ENCODE results near the gene HDAC10. TPM values are rescaled to one million over a fixed set of nuclear protein-coding genes. Genes with fewer than 3 reads are reported as not detected.
A peak's percentile ranks its signal among the peaks of the same experiment; 100 is the strongest.
"Not testable (repeated sequence)": the region's sequence is repeated elsewhere in the genome, so short reads cannot be mapped to it uniquely, and the experiment has no call there.

HDAC10 gene
- total and polyA plus RNA-seq, 7 donors, result 7.2 to 47.4 (median 12.5) TPM

GRCh38 chr22:50207383-50208140, 43.5 kb downstream of the HDAC10 start:
- H3K27ac ChIP-seq, result no peak overlapping the region
- no peaks in the 10 kb centered on the region for H3K9me3 ChIP-seq
- H3K4me3 ChIP-seq, result no peak overlapping the region
- H3K36me3 ChIP-seq, result peaks cover 4 to 74% (median 27%) of the 10 kb centered on the region in 4 donors
- DNase-seq, result no peak
- TF ChIP-seq POLR2A (IDR thresholded peaks at IDR 0.05) (no peak), POLR2AphosphoS5 (IDR thresholded peaks at IDR 0.05) (no peak), EP300 (IDR thresholded peaks at IDR 0.05) (no peak), CTCF (IDR thresholded peaks at IDR 0.05) (no peak)
- H3K27me3 ChIP-seq, result no peaks in the 10 kb centered on the region
- intact Hi-C loops (cut with DNase I), result loop anchor here (10.0 kb wide), 1 partner anchor 423 kb away; no protein-coding TSS in a partner anchor
- 61 to 73% methylated on average over 23 of the region's 23 CpGs for WGBS, 2 donors
- peaks cover 0 to 27% (median 14%) of the 10 kb centered on the region in 4 donors for H3K4me1 ChIP-seq

GRCh38 chr22:50206599-50206998, 44.5 kb downstream of the HDAC10 start:
- H3K9me3 ChIP-seq, result no peaks in the 10 kb centered on the region
- H3K27me3 ChIP-seq, result no peaks in the 10 kb centered on the region
- H3K4me3 ChIP-seq, result no peak overlapping the region
- peak; percentile 82 for DNase-seq
- WGBS, 2 donors, result 51 to 62% methylated on average over 10 of the region's 10 CpGs
- H3K4me1 ChIP-seq, result peaks cover 0 to 37% (median 24%) of the 10 kb centered on the region in 4 donors
- peaks cover 4 to 64% (median 23%) of the 10 kb centered on the region in 4 donors for H3K36me3 ChIP-seq
- TF ChIP-seq CTCF (IDR thresholded peaks at IDR 0.05), result no peak
- no peak for TF ChIP-seq POLR2A (IDR thresholded peaks at IDR 0.05)
- no peak for TF ChIP-seq POLR2AphosphoS5 (IDR thresholded peaks at IDR 0.05)
- no peak for TF ChIP-seq EP300 (IDR thresholded peaks at IDR 0.05)
- intact Hi-C loops (cut with DNase I), result loop anchor here (10.0 kb wide), 1 partner anchor 422 kb away; no protein-coding TSS in a partner anchor
- H3K27ac ChIP-seq, result peak overlapping the region in 1 of 4 donors; percentile 17

GRCh38 chr22:50205781-50206569, 45.1 kb downstream of the HDAC10 start:
- Histone ChIP-seq H3K27ac (no peak overlapping the region), H3K4me3 (no peak overlapping the region), H3K9me3 (no peaks in the 10 kb centered on the region), H3K27me3 (no peaks in the 10 kb centered on the region), H3K36me3 (peaks cover 4 to 58% (median 21%) of the 10 kb centered on the region in 4 donors), H3K4me1 (peaks cover 0 to 40% (median 27%) of the 10 kb centered on the region in 4 donors)
- TF ChIP-seq POLR2AphosphoS5 (IDR thresholded peaks at IDR 0.05) (no peak), POLR2A (IDR thresholded peaks at IDR 0.05) (no peak), CTCF (IDR thresholded peaks at IDR 0.05) (no peak), EP300 (IDR thresholded peaks at IDR 0.05) (no peak)
- intact Hi-C loops (cut with DNase I), result loop anchor here (10.0 kb wide), 1 partner anchor 421 kb away; no protein-coding TSS in a partner anchor
- DNase-seq, result no peak
- 94 to 95% methylated on average over 45 of the region's 45 CpGs for WGBS, 2 donors

DNA sequence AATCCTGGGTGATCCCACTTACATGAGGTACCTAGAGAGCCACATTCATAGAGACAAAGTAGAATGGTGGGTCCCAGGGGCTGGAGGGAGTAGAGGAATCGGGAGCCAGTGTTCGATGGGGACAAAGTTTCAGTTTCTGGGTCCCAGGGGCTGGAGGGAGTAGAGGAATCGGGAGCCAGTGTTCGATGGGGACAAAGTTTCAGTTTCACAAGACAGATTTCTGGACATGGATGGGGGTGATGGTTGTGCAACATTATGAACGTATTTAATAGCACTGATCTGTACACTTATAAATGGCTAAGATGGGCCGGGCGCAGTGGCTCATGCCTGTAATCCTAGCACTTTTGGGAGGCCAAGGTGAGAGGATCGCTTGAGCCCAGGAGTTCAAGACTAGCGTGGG, 46.1 kb downstream of the HDAC10 start:
- not testable (repeated sequence) for H3K4me3 ChIP-seq, DNase-seq, H3K9me3 ChIP-seq, H3K27ac ChIP-seq, H3K27me3 ChIP-seq
- WGBS, 2 donors, result 92 to 93% methylated on average over 9 of the region's 9 CpGs
- intact Hi-C loops (cut with DNase I), result loop anchor here (5.0 to 10.0 kb wide), 2 partner anchors 273 to 420 kb away; no protein-coding TSS in a partner anchor
- peaks cover 0 to 42% (median 29%) of the 10 kb centered on the region in 4 donors for H3K4me1 ChIP-seq
- H3K36me3 ChIP-seq, result peaks cover 0 to 48% (median 13%) of the 10 kb centered on the region in 4 donors

DNA sequence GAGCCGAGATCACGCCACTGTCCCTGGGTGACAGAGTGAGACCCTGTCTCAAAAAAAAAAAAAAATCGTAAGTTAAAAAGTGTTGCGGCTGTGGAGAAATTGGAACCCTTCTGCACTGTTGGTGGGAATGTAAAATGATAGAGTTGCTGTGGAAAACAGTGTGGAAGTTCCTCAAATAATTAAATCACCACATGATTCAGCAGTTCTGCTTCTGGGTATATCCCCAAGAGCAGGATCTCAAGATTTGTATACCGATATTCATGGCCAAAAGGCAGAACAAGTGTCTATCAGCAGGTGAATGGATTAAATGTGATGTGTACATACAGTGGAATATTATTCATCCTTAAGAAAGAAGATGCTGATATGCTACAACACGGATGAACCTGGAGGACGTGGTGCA, 46.5 kb downstream of the HDAC10 start:
- Histone ChIP-seq H3K36me3 (peaks cover 0 to 48% (median 13%) of the 10 kb centered on the region in 4 donors), H3K4me1 (peaks cover 0 to 42% (median 31%) of the 10 kb centered on the region in 4 donors), H3K27ac (no peak overlapping the region), H3K9me3 (no peaks in the 10 kb centered on the region), H3K4me3 (no peak overlapping the region), H3K27me3 (no peaks in the 10 kb centered on the region)
- no peak for TF ChIP-seq EP300 (IDR thresholded peaks at IDR 0.05)
- TF ChIP-seq CTCF (IDR thresholded peaks at IDR 0.05), result no peak
- TF ChIP-seq POLR2A (IDR thresholded peaks at IDR 0.05), result no peak
- TF ChIP-seq POLR2AphosphoS5 (IDR thresholded peaks at IDR 0.05), result no peak
- WGBS, 2 donors, result 91 to 95% methylated on average over 7 of the region's 7 CpGs
- DNase-seq, result no peak
- intact Hi-C loops (cut with DNase I), result loop anchor here (5.0 to 10.0 kb wide), 2 partner anchors 272 to 420 kb away; no protein-coding TSS in a partner anchor
